Heart right ventricle (tissue), 16 donors: ENCODE data around the gene JAK1. TPM values are rescaled to one million over a fixed set of nuclear protein-coding genes. Genes with fewer than 3 reads are reported as not detected.

ENCODE experiments used
- ATAC-seq, 8 donors: fragments of 200-7000 bp; cut with Tn5 transposase; one replicate each; pipeline ENCODE4 v1.9.1; 2020; ENCODE audit warnings: mild to moderate bottlenecking in 8 of 8, moderate library complexity in 8 of 8, moderate number of reproducible peaks in 1 of 8
- DNase-seq, 2 donors: peaks; one replicate each; pipeline ENCODE4 v3.0.0-alpha.2; 2020
- H3K27ac ChIP-seq, 10 donors: fragments of 200-600 bp; sonication (generic) in 2 of 10; one replicate each; pipeline versions ENCODE4 v1.5.0 to v1.8.0; 2020 to 2022; ENCODE audit warnings: mild to moderate bottlenecking in 3 of 10
- H3K27me3 ChIP-seq, 7 donors: fragments of 200-600 bp; one replicate each; pipeline ENCODE4 v1.8.0; 2021 to 2022; ENCODE audit warnings: mild to moderate bottlenecking in 2 of 7
- H3K36me3 ChIP-seq, 9 donors: fragments of 200-600 bp; sonication (generic) in 1 of 9; one replicate each; pipeline versions ENCODE4 v1.5.0 to v1.8.0; 2020 to 2022; ENCODE audit warnings: mild to moderate bottlenecking in 2 of 9
- H3K4me1 ChIP-seq, 9 donors: fragments of 200-600 bp; sonication (generic) in 1 of 9; one replicate each; pipeline versions ENCODE4 v1.5.0 to v1.8.0; 2020 to 2022; ENCODE audit warnings: mild to moderate bottlenecking in 4 of 9
- H3K4me3 ChIP-seq, 10 donors: fragments of 200-600 bp; sonication (generic) in 2 of 10; one replicate each; pipeline versions ENCODE4 v1.5.0 to v1.8.0; 2020 to 2022; ENCODE audit warnings: mild to moderate bottlenecking in 7 of 10, moderate library complexity in 2 of 10
- H3K9me3 ChIP-seq, 11 donors: fragments of 200-600 bp in 10 of 11; sonication (generic) in 2 of 11; one replicate each; pipeline versions ENCODE4 v1.5.0 to v1.8.0; 2013 to 2022; ENCODE audit warnings: mild to moderate bottlenecking in 2 of 11, control low read depth in 1 of 11, moderate library complexity in 1 of 11
- CTCF ChIP-seq, 9 donors: fragments of 200-600 bp; sonication (generic) in 2 of 9; IDR thresholded peaks; one replicate each; pipeline versions ENCODE4 v1.5.0 to v1.8.0; 2021 to 2022; ENCODE audit warnings: antibody characterized with exemption in 9 of 9, mild to moderate bottlenecking in 5 of 9, moderate library complexity in 1 of 9
- WGBS, 2 donors: extraction: QIAGEN DNeasy Blood & Tissue Kit; methylation state at CpG; one replicate each; pipeline ENCODE4 v1.1.7; 2013; ENCODE audit warnings: inconsistent platforms in 1 of 2; 5-methylcytosine and 5-hydroxymethylcytosine counted together
- intact Hi-C, 10 donors: fragments of 100-400 bp; cut with DNase I; formaldehyde crosslinking; loops; one replicate each; pipeline versions ENCODE4 v1.11.1 to v1.14.2; 2022
- polyA plus RNA-seq, 2 donors: library from polyadenylated mRNA; stranded (reverse); fragments of 200-250 nt; gene quantifications; one replicate each; pipeline ENCODE4 v1.2.3, GENCODE V29; 2013
- total RNA-seq, 10 donors: library from RNA; stranded (reverse); fragmentation: NEBNext Ultra II Directional in 3 of 10; extraction: Animal tissue kit (Norgen Biotek cat#: 25700) in 3 of 10; gene quantifications; one replicate each; pipeline versions ENCODE4 v1.2.1 to v1.2.4, GENCODE V29; 2021 to 2023
- donor health status: Arrhythmogenic right ventricular cardiomyopathy.
- donor health status: ischemic (EF 13 %, LVEDD 7.1; RV severe dilation, severe dysfunction).
- donor health status: healthy with polysubstance abuse.
- donor health status: DM: no; HTN: yes; CAD: no.
- donor health status: DM: no; HTN: no; CAD: no.
- donor health status: ischemic (EF 25% LVEDD 6.9; RV normal size, moderate dysfunction).
- donor health status: ischemic (EF 25% LVEDD 5.7; RV mildly dilated, moderate dysfunction).
- donor health status: healthy.
- donor health status: DM: yes; HTN: yes; CAD: no.
- donor health status: Ischemic cardiomyopathy.
- donor health status: ischemic (EF 35%, LVEDD 5.7; RV mildly dilated, moderate dysfunction).
- donor health status: nonischemic (EF 11% LVEDD 7.7; RV severe dilation, severe dysfunction).
- donor health status: DM: yes; HTN: yes; CAD: no.
- donor health status: PGD.
- donor health status: ischemic (EF 29% LVEDD 5.4; RV normal size, mild dysfunction).
- donor health status: nonischemic (EF 23%, LVEDD 6.1; RV moderate dilation, normal function).

Gene JAK1
- total and polyA plus RNA-seq, 12 donors, result 20.1 to 122 (median 81.3) TPM

GRCh38 chr1:64887689-64888217 is 78.6 kb downstream of the JAK1 start:
- Histone ChIP-seq H3K4me3 (no peak overlapping the region), H3K27ac (no peak overlapping the region), H3K36me3 (peaks cover 0 to 31% (median 8%) of the 10 kb centered on the region in 9 donors), H3K9me3 (no peaks in the 10 kb centered on the region), H3K4me1 (peaks cover 14 to 61% (median 54%) of the 10 kb centered on the region in 9 donors), H3K27me3 (no peaks in the 10 kb centered on the region)
- DNase-seq (no peak), ATAC-seq (peak in 1 of 8 donors; percentile 33)
- no peak for TF ChIP-seq CTCF (IDR thresholded peaks at IDR 0.05)
- intact Hi-C loops, result no loop called here
- whole genome bisulfite sequencing, 2 donors, result 71% methylated on average over 4 of the region's 4 CpGs

GRCh38 chr1:64886877-64887276 is 79.5 kb downstream of the JAK1 start:
- Histone ChIP-seq H3K36me3 (peaks cover 0 to 40% (median 9%) of the 10 kb centered on the region in 9 donors), H3K4me3 (no peak overlapping the region), H3K9me3 (no peaks in the 10 kb centered on the region), H3K27me3 (no peaks in the 10 kb centered on the region), H3K27ac (no peak overlapping the region), H3K4me1 (peaks cover 13 to 56% (median 45%) of the 10 kb centered on the region in 9 donors)
- WGBS, 2 donors, result 90 to 91% methylated on average over 4 of the region's 4 CpGs
- intact Hi-C loops, result no loop called here
- TF ChIP-seq CTCF (IDR thresholded peaks at IDR 0.05), result no peak
- no peak for ATAC-seq
- DNase-seq, result no peak

DNA sequence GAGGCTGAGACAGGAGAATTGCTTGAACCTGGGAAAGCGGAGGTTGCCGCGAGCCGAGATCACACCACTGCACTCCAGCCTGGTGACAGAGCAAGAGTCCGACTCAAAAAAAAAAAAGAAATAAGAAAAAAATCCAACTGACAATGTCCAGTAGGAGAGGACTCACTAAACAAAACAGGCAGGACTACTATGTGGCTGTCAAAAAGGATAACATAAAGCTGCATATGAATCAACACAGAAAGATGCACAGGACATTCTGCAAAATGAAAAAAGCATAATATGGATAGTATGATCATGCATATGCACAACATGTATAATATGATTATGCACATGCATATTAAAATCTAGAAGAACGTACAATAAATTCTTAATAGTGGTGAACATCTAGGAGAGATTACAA is 80.7 kb downstream of the JAK1 start:
- WGBS, 2 donors, result 96 to 97% methylated on average over 6 of the region's 6 CpGs
- ATAC-seq (no peak), DNase-seq (no peak)
- TF ChIP-seq CTCF (IDR thresholded peaks at IDR 0.05), result no peak
- no peaks in the 10 kb centered on the region for H3K9me3 ChIP-seq
- H3K36me3 ChIP-seq, result peaks cover 0 to 46% (median 9%) of the 10 kb centered on the region in 9 donors
- peaks cover 5 to 45% (median 40%) of the 10 kb centered on the region in 9 donors for H3K4me1 ChIP-seq
- H3K27ac ChIP-seq, result no peak overlapping the region
- H3K4me3 ChIP-seq, result no peak overlapping the region
- intact Hi-C loops, result no loop called here
- no peaks in the 10 kb centered on the region for H3K27me3 ChIP-seq

DNA sequence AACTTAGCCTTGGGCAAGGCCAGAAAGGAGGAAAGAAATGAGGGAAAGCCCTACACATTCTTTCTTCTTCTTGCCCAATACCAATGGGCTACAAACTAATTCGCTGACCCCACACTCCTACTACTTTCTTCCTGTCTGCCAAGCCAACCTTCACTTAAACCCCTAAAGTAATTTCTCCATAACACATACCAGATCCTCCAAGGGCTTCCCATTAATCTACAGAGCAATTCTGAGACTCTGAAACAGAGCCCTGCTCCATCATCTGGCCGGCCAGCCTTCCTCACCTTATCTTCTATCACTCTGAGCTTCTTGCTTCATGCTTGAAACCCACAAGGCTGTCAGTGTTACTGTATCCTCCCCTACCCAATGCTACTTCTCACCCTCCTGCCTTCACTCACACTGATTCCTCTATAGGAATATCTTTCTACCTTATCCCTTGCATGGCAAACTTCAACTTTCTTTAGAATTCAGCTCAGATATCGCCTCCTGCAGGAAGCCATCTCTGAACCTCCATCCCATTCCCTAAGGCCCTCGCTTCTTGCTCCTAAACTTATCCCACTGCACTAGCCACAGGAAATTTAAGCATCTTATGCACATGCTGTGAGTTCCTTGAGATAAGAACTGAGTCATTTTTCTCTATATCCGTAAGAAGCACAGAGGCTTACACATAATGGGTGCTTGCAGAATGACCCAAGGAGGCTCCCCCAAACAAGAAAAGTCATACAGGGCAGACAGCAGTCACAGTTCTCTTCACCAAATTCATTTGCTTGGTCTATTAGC is 81.9 kb downstream of the JAK1 start:
- Histone ChIP-seq H3K4me3 (no peak overlapping the region), H3K27ac (no peak overlapping the region), H3K36me3 (peaks cover 0 to 52% (median 9%) of the 10 kb centered on the region in 9 donors), H3K4me1 (peaks cover 5 to 42% (median 30%) of the 10 kb centered on the region in 9 donors), H3K9me3 (no peaks in the 10 kb centered on the region), H3K27me3 (no peaks in the 10 kb centered on the region)
- intact Hi-C loops, result no loop called here
- ATAC-seq (no peak), DNase-seq (no peak)
- no peak for TF ChIP-seq CTCF (IDR thresholded peaks at IDR 0.05)
- WGBS, 2 donors, result 85 to 87% methylated on average over 5 of the region's 5 CpGs
